GM18870 (cell line): ENCODE results near the gene CBLL1.

Experiments
- ATAC-seq: cut with Tn5 transposase; IDR thresholded peaks from one replicate; pipeline ENCODE4 v1.9.1; 2021; ENCODE audit warnings: moderate library complexity; ENCODE audit not compliant: unreplicated experiment

CBLL1 gene

GRCh38 chr7:107743567-107744344 lies at the start of gene CBLL1:
TSS of gene CBLL1 (plus strand) at chr7:107744142. CDS start at chr7:107744164, 22 bp downstream.
- ATAC-seq, result peak; percentile 76

- ATAC-seq, result no peak
Measured at GRCh38 chr7:107694386-107694785, 49.6 kb upstream of the CBLL1 start.

- no peak for ATAC-seq
Measured at GRCh38 chr7:107696330-107696946, 47.5 kb upstream of the CBLL1 start.

- ATAC-seq, result no peak
Measured at GRCh38 chr7:107697321-107698049, 46.5 kb upstream of the CBLL1 start.

- no peak for ATAC-seq
Measured at GRCh38 chr7:107700570-107700969, 43.4 kb upstream of the CBLL1 start.

GRCh38 chr7:107701191-107701590 lies 42.8 kb upstream of the CBLL1 start:
- ATAC-seq, result no peak

GRCh38 chr7:107703219-107703618 lies 40.7 kb upstream of the CBLL1 start:
- no peak for ATAC-seq

- no peak for ATAC-seq
Measured at GRCh38 chr7:107703872-107704271, 40.1 kb upstream of the CBLL1 start.

GRCh38 chr7:107708956-107709355 lies 35.0 kb upstream of the CBLL1 start:
- ATAC-seq, result no peak

- ATAC-seq, result no peak
Measured at GRCh38 chr7:107711301-107711700, 32.6 kb upstream of the CBLL1 start.

- no peak for ATAC-seq
Measured at GRCh38 chr7:107712025-107712424, 31.9 kb upstream of the CBLL1 start.

- ATAC-seq, result no peak
Measured at GRCh38 chr7:107712896-107713295, 31.0 kb upstream of the CBLL1 start.

GRCh38 chr7:107715531-107715930 lies 28.4 kb upstream of the CBLL1 start:
- ATAC-seq, result no peak

GRCh38 chr7:107718456-107719193 lies 25.3 kb upstream of the CBLL1 start:
- ATAC-seq, result no peak

GRCh38 chr7:107721286-107721685 lies 22.7 kb upstream of the CBLL1 start:
- no peak for ATAC-seq

GRCh38 chr7:107723255-107723654 lies 20.7 kb upstream of the CBLL1 start:
- ATAC-seq, result no peak

- ATAC-seq, result no peak
Measured at GRCh38 chr7:107725138-107725740, 18.7 kb upstream of the CBLL1 start.

- ATAC-seq, result no peak
Measured at GRCh38 chr7:107726356-107727130, 17.4 kb upstream of the CBLL1 start.

- no peak for ATAC-seq
Measured at GRCh38 chr7:107728276-107728675, 15.7 kb upstream of the CBLL1 start.
